PFSK-1 (cell line): ENCODE measurements around the gene GYS1.

ENCODE experiments used
- FOXP2 ChIP-seq: optimal IDR thresholded peaks from 2 replicates; pipeline ENCODE3; 2011; ENCODE audit warnings: borderline replicate concordance, control low read depth, inconsistent platforms; ENCODE audit not compliant: insufficient read depth; ENCODE audit errors: extremely low read length, extremely low read depth
- POLR2AphosphoS5 ChIP-seq: IDR thresholded peaks from 2 replicates; pipeline ENCODE4 v1.6.1; 2012; ENCODE audit warnings: low read depth, mild to moderate bottlenecking, control low read depth, low read length, moderate library complexity
- REST ChIP-seq, 2 experiments: IDR thresholded peaks; 2 replicates each; pipeline versions ENCODE4 v1.6.1 to v1.8.0; 2011 to 2012; ENCODE audit warnings: low read depth in 2 of 2, low read length in 2 of 2, control low read depth in 1 of 2, inconsistent platforms in 1 of 2, mild to moderate bottlenecking in 1 of 2, moderate library complexity in 1 of 2; ENCODE audit not compliant: insufficient read depth in 1 of 2
- SIN3A ChIP-seq: IDR thresholded peaks from 2 replicates; pipeline ENCODE4 v1.6.1; 2012; ENCODE audit warnings: mild to moderate bottlenecking, low read length, moderate library complexity, borderline replicate concordance; ENCODE audit not compliant: insufficient read depth
- TAF1 ChIP-seq: IDR thresholded peaks from 2 replicates; pipeline ENCODE4 v1.6.1; 2012; ENCODE audit warnings: low read length, control low read depth, borderline replicate concordance; ENCODE audit not compliant: insufficient read depth

The GYS1 gene

GRCh38 chr19:48963371-48964204, 29.5 kb downstream of the GYS1 start:
- TF ChIP-seq POLR2AphosphoS5 (no peak), FOXP2 (no peak), REST (IDR thresholded peaks at IDR 0.05; ENCODE audit: insufficient read depth in 1 of 2, low read depth in 2 of 2, low read length in 2 of 2) (no peak), SIN3A (no peak), TAF1 (no peak)

- TF ChIP-seq REST (IDR thresholded peaks at IDR 0.05; ENCODE audit: insufficient read depth in 1 of 2, low read depth in 2 of 2, low read length in 2 of 2) (no peak), SIN3A (no peak), FOXP2 (no peak), TAF1 (no peak), POLR2AphosphoS5 (no peak)
These were observed 30.3 kb downstream of the GYS1 start for GRCh38 chr19:48962849-48963165.

DNA sequence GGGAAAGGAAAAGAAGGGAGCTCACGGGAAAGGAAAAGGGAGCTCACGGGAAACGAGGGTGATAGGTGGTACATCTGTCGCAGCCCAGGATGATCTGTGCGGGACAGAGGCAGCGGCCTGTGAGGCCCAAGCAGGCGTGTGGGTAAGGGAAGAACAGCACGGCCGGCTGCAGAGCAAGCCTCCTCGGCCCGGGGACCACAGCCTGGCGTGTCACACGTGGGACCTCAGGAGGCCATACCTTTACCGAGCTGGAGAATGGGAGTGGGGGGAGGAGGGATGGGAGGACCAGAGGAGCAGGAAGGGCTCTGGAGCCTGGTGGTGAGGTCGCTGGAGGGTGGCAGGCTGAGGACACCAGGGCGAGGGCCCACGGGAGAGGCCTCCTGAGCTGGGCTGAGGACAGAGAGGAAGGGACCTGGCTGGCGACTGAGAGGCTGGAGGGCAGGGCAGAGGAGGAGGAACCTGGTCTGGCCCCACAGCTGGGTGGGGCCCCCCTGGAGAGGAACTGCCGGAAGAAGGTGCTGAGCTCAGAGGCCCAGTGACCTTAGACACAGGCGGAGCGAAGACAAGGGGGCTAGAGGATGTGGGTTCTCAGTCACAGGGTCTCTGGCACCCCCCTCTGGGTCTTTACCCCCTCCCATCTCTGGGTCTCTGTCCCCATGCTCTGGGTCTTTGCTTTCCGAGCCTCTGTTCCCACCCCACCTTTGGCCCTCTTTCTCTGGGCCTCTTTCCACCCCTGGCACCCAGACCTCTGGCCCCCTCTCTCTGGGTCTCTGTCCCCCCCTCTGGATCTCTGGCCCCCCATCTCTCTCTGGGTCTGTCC, 30.9 kb downstream of the GYS1 start:
- TF ChIP-seq POLR2AphosphoS5 (peak; percentile 28), FOXP2 (no peak), REST (IDR thresholded peaks at IDR 0.05; ENCODE audit: insufficient read depth in 1 of 2, low read depth in 2 of 2, low read length in 2 of 2) (no peak)

DNA sequence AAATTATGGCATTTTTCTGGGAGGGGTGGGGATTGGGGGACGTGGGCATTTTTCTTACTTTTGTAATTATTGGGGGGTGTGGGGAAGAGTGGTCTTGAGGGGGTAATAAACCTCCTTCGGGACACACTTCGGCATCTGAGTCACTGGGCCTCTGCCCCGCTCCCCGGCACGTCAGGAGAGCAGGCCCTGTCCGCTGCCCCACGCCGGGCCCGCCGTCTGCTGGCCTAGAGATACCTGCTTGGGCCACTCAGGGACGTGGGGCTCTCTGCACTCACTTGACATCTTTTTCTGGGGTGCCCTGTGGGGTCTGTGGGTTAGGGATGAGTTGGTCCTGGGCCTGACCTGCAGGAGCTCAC, 31.5 kb downstream of the GYS1 start:
- TF ChIP-seq POLR2AphosphoS5 (no peak), REST (IDR thresholded peaks at IDR 0.05; ENCODE audit: insufficient read depth in 1 of 2, low read depth in 2 of 2, low read length in 2 of 2) (no peak), SIN3A (no peak), TAF1 (no peak), FOXP2 (no peak)
